Endodermal cell (in vitro differentiated cells): ENCODE results near the gene XYLT1. TPM values are rescaled to one million over a fixed set of nuclear protein-coding genes. Genes with fewer than 3 reads are reported as not detected.

Source experiments
- DNase-seq: peaks from one replicate; pipeline ENCODE4 v3.0.0-alpha.2; 2017
- H3K27ac ChIP-seq: 2 replicates; pipeline ENCODE4 v1.5.1; 2013; ENCODE audit warnings: mild to moderate bottlenecking, low read depth, low read length, moderate library complexity
- H3K27me3 ChIP-seq: 2 replicates; pipeline ENCODE4 v1.6.1; 2013; ENCODE audit warnings: mild to moderate bottlenecking, low read length, moderate library complexity; ENCODE audit not compliant: insufficient read depth, control insufficient read depth, poor library complexity, severe bottlenecking
- H3K36me3 ChIP-seq: 2 replicates; pipeline ENCODE4 v1.7.0; 2013; ENCODE audit warnings: mild to moderate bottlenecking, low read length, moderate library complexity; ENCODE audit not compliant: control insufficient read depth, insufficient read depth
- H3K4me1 ChIP-seq: one replicate; pipeline ENCODE4 v1.7.0; 2013; ENCODE audit warnings: low read length; ENCODE audit not compliant: control insufficient read depth, insufficient read depth
- H3K4me3 ChIP-seq: 2 replicates; pipeline ENCODE4 v1.5.1; 2013; ENCODE audit warnings: mild to moderate bottlenecking, low read length, moderate library complexity
- H3K9ac ChIP-seq: 2 replicates; pipeline ENCODE4 v1.6.1; 2013; ENCODE audit warnings: mild to moderate bottlenecking, low read length, moderate library complexity; ENCODE audit not compliant: poor library complexity, severe bottlenecking; ENCODE audit errors: extremely low read depth
- H3K9me3 ChIP-seq: 2 replicates; pipeline ENCODE4 v1.6.1; 2013; ENCODE audit warnings: mild to moderate bottlenecking, low read length, moderate library complexity; ENCODE audit not compliant: control insufficient read depth
- H3K27ac Mint-ChIP-seq: 2 replicates; pipeline ENCODE4 v1.8.0; 2020; ENCODE audit warnings: mixed read lengths
- H3K27me3 Mint-ChIP-seq: 2 replicates; pipeline ENCODE4 v1.8.0; 2021; ENCODE audit warnings: mild to moderate bottlenecking, mixed read lengths; ENCODE audit not compliant: insufficient read depth
- H3K36me3 Mint-ChIP-seq: 2 replicates; pipeline ENCODE4 v1.8.0; 2020; ENCODE audit warnings: low read depth, mixed read lengths
- H3K4me1 Mint-ChIP-seq: 2 replicates; pipeline ENCODE4 v1.8.0; 2020; ENCODE audit warnings: mixed read lengths
- H3K4me3 Mint-ChIP-seq: 2 replicates; pipeline ENCODE4 v1.8.0; 2020; ENCODE audit warnings: mild to moderate bottlenecking, moderate library complexity, mixed read lengths
- H3K9me3 Mint-ChIP-seq: 2 replicates; pipeline ENCODE4 v1.8.0; 2020; ENCODE audit warnings: mild to moderate bottlenecking, mixed read lengths
- CTCF ChIP-seq: fragments of 200-600 bp; sonication (generic); conservative IDR thresholded peaks from 2 replicates; pipeline ENCODE4 v1.5.0; 2021; ENCODE audit warnings: antibody characterized with exemption, mild to moderate bottlenecking
- WGBS, 2 experiments: methylation state at CpG; one replicate each; pipeline versions ENCODE4 v1.1.5 to v1.1.7; 2013; ENCODE audit warnings: missing lambda C conversion rate in 2 of 2, mixed read lengths in 1 of 2; ENCODE audit not compliant: insufficient coverage in 1 of 2, insufficient read length in 1 of 2; 5-methylcytosine and 5-hydroxymethylcytosine counted together
- total RNA-seq, 2 donors: library from RNA; stranded (reverse); fragmentation: NEBNext Ultra II Directional in 1 of 2; extraction: Animal tissue kit (Norgen Biotek cat#: 25700) in 1 of 2; gene quantifications; 2 replicates in 1 of 2; 3 replicates in 1 of 2; pipeline ENCODE4 v1.2.1, GENCODE V29; 2021

Gene XYLT1
- total RNA-seq, 2 donors from 2014 or later = 26.8 to 28.5 TPM

- whole genome bisulfite sequencing, 2 experiments = no CpG with 5 or more reads among the region's 5 CpGs
Observed at GRCh38 chr16:17231972-17232371, 238.8 kb downstream of the XYLT1 start.

DNA sequence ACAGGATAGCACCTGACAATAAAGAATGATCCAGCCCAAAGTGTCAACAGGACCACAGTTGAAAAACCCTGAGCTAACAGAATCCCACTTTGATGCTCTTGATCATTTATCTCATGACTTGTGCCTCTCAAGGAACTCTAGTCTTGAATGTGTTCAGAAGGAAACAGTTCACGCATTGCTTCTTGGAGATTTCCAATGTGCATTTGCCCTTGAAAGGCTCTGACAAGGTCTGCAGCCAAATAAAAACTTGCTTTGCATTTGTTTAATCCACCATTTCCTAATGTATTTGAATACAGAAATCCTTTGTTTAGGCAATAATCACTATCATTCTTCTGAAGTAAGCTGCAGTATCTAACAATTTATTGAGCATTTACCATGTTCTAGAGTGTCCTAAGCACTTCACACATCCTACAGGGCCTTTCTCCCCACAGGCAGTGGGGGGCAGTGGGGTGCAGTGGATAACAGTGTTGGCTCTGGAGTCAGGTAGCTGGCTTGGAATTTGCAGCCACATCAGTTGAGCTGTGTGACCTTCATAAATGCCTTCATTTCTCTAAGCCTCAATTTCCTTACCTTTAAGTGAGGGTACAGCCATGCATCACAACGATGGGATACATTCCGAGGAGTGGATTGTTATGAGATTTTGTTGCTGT lies 239.7 kb downstream of the XYLT1 start:
- DNase-seq = no peak
- Mint-ChIP-seq H3K36me3 (peaks cover 5% of the 10 kb centered on the region), H3K27me3 (no peaks in the 10 kb centered on the region), H3K9me3 (no peaks in the 10 kb centered on the region), H3K4me1 (peaks cover 15% of the 10 kb centered on the region), H3K4me3 (no peak overlapping the region), H3K27ac (no peak overlapping the region)
- WGBS, 2 experiments = 95 to 98% methylated on average over 3 of the region's 3 CpGs
- no peaks in the 10 kb centered on the region for H3K36me3 ChIP-seq
- no peaks in the 10 kb centered on the region for H3K9me3 ChIP-seq
- H3K9ac ChIP-seq = no peak overlapping the region
- H3K4me3 ChIP-seq = no peak overlapping the region
- no peaks in the 10 kb centered on the region for H3K27me3 ChIP-seq
- no peak for TF ChIP-seq CTCF
- no peak overlapping the region for H3K27ac ChIP-seq
- no peaks in the 10 kb centered on the region for H3K4me1 ChIP-seq

More at GRCh38 chr16:17231972-17232371, 238.8 kb downstream of the XYLT1 start:
- H3K27me3 Mint-ChIP-seq = no peaks in the 10 kb centered on the region
- Histone ChIP-seq H3K27ac (no peak overlapping the region), H3K36me3 (no peaks in the 10 kb centered on the region), H3K9me3 (no peaks in the 10 kb centered on the region), H3K4me1 (no peaks in the 10 kb centered on the region), H3K9ac (no peak overlapping the region), H3K27me3 (no peaks in the 10 kb centered on the region), H3K4me3 (no peak overlapping the region)
- peaks cover 13% of the 10 kb centered on the region for H3K36me3 Mint-ChIP-seq
- H3K4me1 Mint-ChIP-seq = peaks cover 12% of the 10 kb centered on the region
- DNase-seq = no peak
- TF ChIP-seq CTCF = no peak
- H3K4me3 Mint-ChIP-seq = no peak overlapping the region
- H3K9me3 Mint-ChIP-seq = no peaks in the 10 kb centered on the region
- no peak overlapping the region for H3K27ac Mint-ChIP-seq

- 94% methylated on average over 3 to 4 of the region's 4 CpGs for WGBS, 2 experiments
- DNase-seq = no peak
- no peaks in the 10 kb centered on the region for H3K27me3 ChIP-seq
- Mint-ChIP-seq H3K9me3 (no peaks in the 10 kb centered on the region), H3K4me1 (peaks cover 15% of the 10 kb centered on the region), H3K27me3 (no peaks in the 10 kb centered on the region), H3K4me3 (no peak overlapping the region), H3K27ac (no peak overlapping the region), H3K36me3 (peaks cover 5% of the 10 kb centered on the region)
- no peak overlapping the region for H3K4me3 ChIP-seq
- H3K9ac ChIP-seq = no peak overlapping the region
- TF ChIP-seq CTCF = no peak
- no peaks in the 10 kb centered on the region for H3K9me3 ChIP-seq
- no peaks in the 10 kb centered on the region for H3K36me3 ChIP-seq
- no peaks in the 10 kb centered on the region for H3K4me1 ChIP-seq
- H3K27ac ChIP-seq = no peak overlapping the region
Observed at GRCh38 chr16:17229766-17230165, 241.0 kb downstream of the XYLT1 start.
